HUES48 (cell line): ENCODE measurements around the gene SNX9.

Experiments
- H3K27ac ChIP-seq: one replicate; pipeline ENCODE4 v1.7.0; 2013; ENCODE audit warnings: low read depth, low read length, inconsistent platforms
- H3K27me3 ChIP-seq: 2 replicates; pipeline ENCODE4 v1.6.1; 2013; ENCODE audit warnings: mild to moderate bottlenecking, low read length; ENCODE audit not compliant: control insufficient read depth, insufficient read depth
- H3K36me3 ChIP-seq: 2 replicates; pipeline ENCODE4 v1.6.1; 2013; ENCODE audit warnings: low read length; ENCODE audit not compliant: control insufficient read depth, insufficient read depth
- H3K4me1 ChIP-seq: 2 replicates; pipeline ENCODE4 v1.6.1; 2013; ENCODE audit warnings: mild to moderate bottlenecking, low read length; ENCODE audit not compliant: control insufficient read depth, insufficient read depth
- H3K4me3 ChIP-seq: 2 replicates; pipeline ENCODE4 v1.5.1; 2013; ENCODE audit warnings: mild to moderate bottlenecking, low read depth, low read length
- H3K9ac ChIP-seq: 2 replicates; pipeline ENCODE4 v1.6.1; 2013; ENCODE audit warnings: mild to moderate bottlenecking, low read depth, low read length, moderate library complexity
- H3K9me3 ChIP-seq: 2 replicates; pipeline ENCODE4 v1.6.1; 2013; ENCODE audit warnings: low read length; ENCODE audit not compliant: control insufficient read depth, insufficient read depth

Gene SNX9

GRCh38 chr6:157907651-157908050 is 84.6 kb downstream of the SNX9 start:
- no peak overlapping the region for H3K4me3 ChIP-seq
- H3K27ac ChIP-seq: no peak overlapping the region
- H3K27me3 ChIP-seq: no peaks in the 10 kb centered on the region
- H3K36me3 ChIP-seq: peaks cover 43% of the 10 kb centered on the region
- H3K9me3 ChIP-seq: no peaks in the 10 kb centered on the region
- peaks cover 23% of the 10 kb centered on the region for H3K4me1 ChIP-seq
- no peak overlapping the region for H3K9ac ChIP-seq

- H3K9me3 ChIP-seq: no peaks in the 10 kb centered on the region
- peaks cover 23% of the 10 kb centered on the region for H3K4me1 ChIP-seq
- H3K27ac ChIP-seq: no peak overlapping the region
- H3K4me3 ChIP-seq: no peak overlapping the region
- H3K27me3 ChIP-seq: no peaks in the 10 kb centered on the region
- no peak overlapping the region for H3K9ac ChIP-seq
- peaks cover 35% of the 10 kb centered on the region for H3K36me3 ChIP-seq
Measured at GRCh38 chr6:157908369-157909281, 85.6 kb downstream of the SNX9 start.

GRCh38 chr6:157909282-157909664 is 86.2 kb downstream of the SNX9 start:
- H3K9ac ChIP-seq: no peak overlapping the region
- H3K4me3 ChIP-seq: no peak overlapping the region
- H3K9me3 ChIP-seq: no peaks in the 10 kb centered on the region
- H3K27me3 ChIP-seq: no peaks in the 10 kb centered on the region
- peaks cover 23% of the 10 kb centered on the region for H3K4me1 ChIP-seq
- H3K36me3 ChIP-seq: peaks cover 36% of the 10 kb centered on the region
- no peak overlapping the region for H3K27ac ChIP-seq

- Histone ChIP-seq H3K4me3 (no peak overlapping the region), H3K9me3 (no peaks in the 10 kb centered on the region), H3K36me3 (peaks cover 44% of the 10 kb centered on the region), H3K27ac (no peak overlapping the region), H3K9ac (no peak overlapping the region), H3K4me1 (peaks cover 9% of the 10 kb centered on the region), H3K27me3 (no peaks in the 10 kb centered on the region)
Measured at GRCh38 chr6:157911278-157911677, 88.2 kb downstream of the SNX9 start.

GRCh38 chr6:157911786-157912185 is 88.7 kb downstream of the SNX9 start:
- no peaks in the 10 kb centered on the region for H3K27me3 ChIP-seq
- no peak overlapping the region for H3K9ac ChIP-seq
- no peak overlapping the region for H3K27ac ChIP-seq
- peaks cover 44% of the 10 kb centered on the region for H3K36me3 ChIP-seq
- H3K4me3 ChIP-seq: no peak overlapping the region
- no peaks in the 10 kb centered on the region for H3K9me3 ChIP-seq
- H3K4me1 ChIP-seq: peaks cover 9% of the 10 kb centered on the region

- Histone ChIP-seq H3K36me3 (peaks cover 44% of the 10 kb centered on the region), H3K4me1 (peaks cover 9% of the 10 kb centered on the region), H3K9ac (no peak overlapping the region), H3K9me3 (no peaks in the 10 kb centered on the region), H3K4me3 (no peak overlapping the region), H3K27me3 (no peaks in the 10 kb centered on the region), H3K27ac (no peak overlapping the region)
Measured at GRCh38 chr6:157912326-157912725, 89.3 kb downstream of the SNX9 start.

GRCh38 chr6:157921685-157922367 is 98.8 kb downstream of the SNX9 start:
- H3K36me3 ChIP-seq: peaks cover 65% of the 10 kb centered on the region
- no peak overlapping the region for H3K4me3 ChIP-seq
- H3K27me3 ChIP-seq: no peaks in the 10 kb centered on the region
- H3K9me3 ChIP-seq: no peaks in the 10 kb centered on the region; the same call in 1 of the 2 replicates
- no peak overlapping the region for H3K9ac ChIP-seq
- peaks cover 4% of the 10 kb centered on the region; the same call in 1 of the 2 replicates for H3K4me1 ChIP-seq
- no peak overlapping the region for H3K27ac ChIP-seq

- Histone ChIP-seq H3K27me3 (no peaks in the 10 kb centered on the region), H3K36me3 (peaks cover 78% of the 10 kb centered on the region), H3K4me3 (no peak overlapping the region), H3K27ac (no peak overlapping the region), H3K4me1 (peaks cover 16% of the 10 kb centered on the region), H3K9ac (no peak overlapping the region), H3K9me3 (no peaks in the 10 kb centered on the region)
Measured at GRCh38 chr6:157925771-157926170, 102.7 kb downstream of the SNX9 start.

- H3K36me3 ChIP-seq: peaks cover 73% of the 10 kb centered on the region
Measured at GRCh38 chr6:157927011-157927410, 104.0 kb downstream of the SNX9 start.

GRCh38 chr6:157928428-157928827 is 105.4 kb downstream of the SNX9 start:
- Histone ChIP-seq H3K4me3 (no peak overlapping the region), H3K9me3 (no peaks in the 10 kb centered on the region), H3K36me3 (peaks cover 70% of the 10 kb centered on the region), H3K27me3 (no peaks in the 10 kb centered on the region), H3K9ac (no peak overlapping the region), H3K4me1 (peaks cover 26% of the 10 kb centered on the region), H3K27ac (no peak overlapping the region)

More at GRCh38 chr6:157927011-157927410, 104.0 kb downstream of the SNX9 start:
- Histone ChIP-seq H3K9ac (no peak overlapping the region), H3K4me3 (no peak overlapping the region), H3K27me3 (no peaks in the 10 kb centered on the region), H3K4me1 (peaks cover 26% of the 10 kb centered on the region), H3K9me3 (no peaks in the 10 kb centered on the region), H3K27ac (no peak overlapping the region)

GRCh38 chr6:157929076-157929475 is 106.0 kb downstream of the SNX9 start:
- no peaks in the 10 kb centered on the region for H3K27me3 ChIP-seq
- H3K4me3 ChIP-seq: no peak overlapping the region
- H3K9me3 ChIP-seq: no peaks in the 10 kb centered on the region
- H3K27ac ChIP-seq: no peak overlapping the region
- peaks cover 73% of the 10 kb centered on the region for H3K36me3 ChIP-seq
- H3K4me1 ChIP-seq: peaks cover 26% of the 10 kb centered on the region
- H3K9ac ChIP-seq: no peak overlapping the region
